ENCODE measurements around the gene ICA1L.
"Not testable (repeated sequence)": the region's sequence is repeated elsewhere in the genome, so short reads cannot be mapped to it uniquely, and the experiment has no call there.

The ICA1L gene

GRCh38 chr2:202871300-202872141 lies at the start of gene ICA1L:
Gene ICA1L, minus strand, starts transcription at chr2:202871766. Its CDS starts 42,757 bp downstream, at chr2:202829009.
- peak within 1 kb of the TSS; percentile 97 for H2AFZ ChIP-seq (ENCODE audit: low read depth, low read length)
- H3K27me3 ChIP-seq (ENCODE audit: insufficient read depth, low read length): no peaks in the 10 kb centered on the region
- no peaks in the 10 kb centered on the region for H3K36me3 ChIP-seq (ENCODE audit: insufficient read depth, low read length)
- H3K4me3 ChIP-seq (ENCODE audit: low read length): peak within 1 kb of the TSS; percentile 84
- H3K4me1 ChIP-seq (ENCODE audit: insufficient read depth, low read length): peaks cover 6% of the 10 kb centered on the region
- H3K9me3 ChIP-seq (ENCODE audit: low read length): no peaks in the 10 kb centered on the region

- H2AFZ ChIP-seq (ENCODE audit: low read depth, low read length): no peak overlapping the region
- peaks cover 12% of the 10 kb centered on the region for H3K36me3 ChIP-seq (ENCODE audit: insufficient read depth, low read length)
- H3K4me3 ChIP-seq (ENCODE audit: low read length): no peak overlapping the region
- H3K27me3 ChIP-seq (ENCODE audit: insufficient read depth, low read length): no peaks in the 10 kb centered on the region
- peaks cover under 1% of the 10 kb centered on the region for H3K9me3 ChIP-seq (ENCODE audit: low read length)
- H3K4me1 ChIP-seq (ENCODE audit: insufficient read depth, low read length): no peaks in the 10 kb centered on the region
Measured at GRCh38 chr2:202918860-202919259, 47.3 kb upstream of the ICA1L start.

- H3K4me1 ChIP-seq (ENCODE audit: insufficient read depth, low read length); H3K36me3 ChIP-seq (ENCODE audit: insufficient read depth, low read length); H3K9me3 ChIP-seq (ENCODE audit: low read length); H3K27me3 ChIP-seq (ENCODE audit: insufficient read depth, low read length): not testable (repeated sequence)
- peak overlapping the region; percentile 99 for H3K4me3 ChIP-seq (ENCODE audit: low read length)
- peak overlapping the region; percentile 90 for H2AFZ ChIP-seq (ENCODE audit: low read depth, low read length)
Measured at GRCh38 chr2:202912342-202913201, 41.0 kb upstream of the ICA1L start.

- peaks cover 5% of the 10 kb centered on the region for H3K4me1 ChIP-seq (ENCODE audit: insufficient read depth, low read length)
- no peaks in the 10 kb centered on the region for H3K27me3 ChIP-seq (ENCODE audit: insufficient read depth, low read length)
- no peaks in the 10 kb centered on the region for H3K9me3 ChIP-seq (ENCODE audit: low read length)
- H3K4me3 ChIP-seq (ENCODE audit: low read length): peak within 1 kb of the TSS; percentile 99
- peak within 1 kb of the TSS; percentile 90 for H2AFZ ChIP-seq (ENCODE audit: low read depth, low read length)
- no peaks in the 10 kb centered on the region for H3K36me3 ChIP-seq (ENCODE audit: insufficient read depth, low read length)
Measured at GRCh38 chr2:202911512-202912341, 40.2 kb upstream of the ICA1L start, which contains the start of the genes CARF and WDR12. Gene CARF, plus strand, starts transcription at chr2:202912275. Its CDS starts 29,628 bp downstream, at chr2:202941903. Gene WDR12, minus strand, starts transcription at chr2:202911673. Its CDS starts 197 bp downstream, at chr2:202911476.

GRCh38 chr2:202911203-202911511 lies 39.6 kb upstream of the ICA1L start:
- peak overlapping the region; percentile 99 for H3K4me3 ChIP-seq (ENCODE audit: low read length)
- peaks cover 5% of the 10 kb centered on the region for H3K4me1 ChIP-seq (ENCODE audit: insufficient read depth, low read length)
- no peaks in the 10 kb centered on the region for H3K27me3 ChIP-seq (ENCODE audit: insufficient read depth, low read length)
- H3K36me3 ChIP-seq (ENCODE audit: insufficient read depth, low read length): peaks cover 4% of the 10 kb centered on the region
- no peaks in the 10 kb centered on the region for H3K9me3 ChIP-seq (ENCODE audit: low read length)
- peak overlapping the region; percentile 90 for H2AFZ ChIP-seq (ENCODE audit: low read depth, low read length)

- Histone ChIP-seq H2AFZ (ENCODE audit: low read depth, low read length) (no peak overlapping the region), H3K9me3 (ENCODE audit: low read length) (peaks cover under 1% of the 10 kb centered on the region), H3K4me3 (ENCODE audit: low read length) (peak overlapping the region; percentile 99), H3K36me3 (ENCODE audit: insufficient read depth, low read length) (peaks cover 8% of the 10 kb centered on the region), H3K4me1 (ENCODE audit: insufficient read depth, low read length) (peaks cover 5% of the 10 kb centered on the region), H3K27me3 (ENCODE audit: insufficient read depth, low read length) (no peaks in the 10 kb centered on the region)
Measured at GRCh38 chr2:202910698-202911097, 39.1 kb upstream of the ICA1L start.

GRCh38 chr2:202910250-202910649 lies 38.7 kb upstream of the ICA1L start:
- not testable (repeated sequence) for H3K9me3 ChIP-seq (ENCODE audit: low read length); H3K27me3 ChIP-seq (ENCODE audit: insufficient read depth, low read length); H2AFZ ChIP-seq (ENCODE audit: low read depth, low read length); H3K4me1 ChIP-seq (ENCODE audit: insufficient read depth, low read length)
- Histone ChIP-seq H3K4me3 (ENCODE audit: low read length) (peak overlapping the region; percentile 99), H3K36me3 (ENCODE audit: insufficient read depth, low read length) (peaks cover 11% of the 10 kb centered on the region)

- Histone ChIP-seq H3K4me1 (ENCODE audit: insufficient read depth, low read length) (peaks cover 5% of the 10 kb centered on the region), H2AFZ (ENCODE audit: low read depth, low read length) (no peak overlapping the region), H3K36me3 (ENCODE audit: insufficient read depth, low read length) (peaks cover 12% of the 10 kb centered on the region), H3K4me3 (ENCODE audit: low read length) (no peak overlapping the region), H3K9me3 (ENCODE audit: low read length) (peaks cover 4% of the 10 kb centered on the region), H3K27me3 (ENCODE audit: insufficient read depth, low read length) (no peaks in the 10 kb centered on the region)
Measured at GRCh38 chr2:202909394-202910192, 38.0 kb upstream of the ICA1L start.

GRCh38 chr2:202908186-202908585 lies 36.6 kb upstream of the ICA1L start:
- Histone ChIP-seq H3K36me3 (ENCODE audit: insufficient read depth, low read length) (peaks cover 12% of the 10 kb centered on the region), H3K9me3 (ENCODE audit: low read length) (peaks cover 4% of the 10 kb centered on the region), H3K27me3 (ENCODE audit: insufficient read depth, low read length) (no peaks in the 10 kb centered on the region), H3K4me3 (ENCODE audit: low read length) (no peak overlapping the region), H3K4me1 (ENCODE audit: insufficient read depth, low read length) (peaks cover 5% of the 10 kb centered on the region), H2AFZ (ENCODE audit: low read depth, low read length) (no peak overlapping the region)

- H3K27me3 ChIP-seq (ENCODE audit: insufficient read depth, low read length); H3K9me3 ChIP-seq (ENCODE audit: low read length); H2AFZ ChIP-seq (ENCODE audit: low read depth, low read length); H3K4me3 ChIP-seq (ENCODE audit: low read length); H3K4me1 ChIP-seq (ENCODE audit: insufficient read depth, low read length): not testable (repeated sequence)
- H3K36me3 ChIP-seq (ENCODE audit: insufficient read depth, low read length): peaks cover 19% of the 10 kb centered on the region
Measured at GRCh38 chr2:202905507-202905906, 33.9 kb upstream of the ICA1L start.

- peaks cover 76% of the 10 kb centered on the region for H3K36me3 ChIP-seq (ENCODE audit: insufficient read depth, low read length)
- H3K27me3 ChIP-seq (ENCODE audit: insufficient read depth, low read length): no peaks in the 10 kb centered on the region
- no peaks in the 10 kb centered on the region for H3K9me3 ChIP-seq (ENCODE audit: low read length)
- H3K4me1 ChIP-seq (ENCODE audit: insufficient read depth, low read length): no peaks in the 10 kb centered on the region
- H2AFZ ChIP-seq (ENCODE audit: low read depth, low read length): no peak overlapping the region
- no peak overlapping the region for H3K4me3 ChIP-seq (ENCODE audit: low read length)
Measured at GRCh38 chr2:202885190-202885589, 13.6 kb upstream of the ICA1L start.

Measured in neuron (in vitro differentiated cells).